Upper lobe of right lung (tissue), 1 donor: ENCODE measurements around the gene CCNO. TPM values are rescaled to one million over a fixed set of nuclear protein-coding genes. Genes with fewer than 3 reads are reported as not detected.

Experiments
- ATAC-seq: fragments of 200-7000 bp; cut with Tn5 transposase; one replicate; pipeline ENCODE4 v1.9.1; 2020; ENCODE audit warnings: mild to moderate bottlenecking, moderate library complexity
- DNase-seq: peaks from one replicate; pipeline ENCODE4 v3.0.0-alpha.2; 2020
- H3K27ac ChIP-seq: fragments of 200-600 bp; one replicate; pipeline ENCODE4 v1.8.0; 2022
- H3K27me3 ChIP-seq: fragments of 200-600 bp; one replicate; pipeline ENCODE4 v1.8.0; 2022; ENCODE audit warnings: mild to moderate bottlenecking
- H3K36me3 ChIP-seq: fragments of 200-600 bp; one replicate; pipeline ENCODE4 v1.8.0; 2022
- H3K4me1 ChIP-seq: fragments of 200-600 bp; one replicate; pipeline ENCODE4 v1.8.0; 2022
- H3K4me3 ChIP-seq: fragments of 200-600 bp; one replicate; pipeline ENCODE4 v1.8.0; 2022; ENCODE audit warnings: mild to moderate bottlenecking
- H3K9me3 ChIP-seq: fragments of 200-600 bp; one replicate; pipeline ENCODE4 v1.8.0; 2022
- CTCF ChIP-seq: fragments of 200-600 bp; IDR thresholded peaks from one replicate; pipeline ENCODE4 v1.8.0; 2022; ENCODE audit warnings: antibody characterized with exemption
- intact Hi-C: fragments of 100-400 bp; cut with DNase I; formaldehyde crosslinking; loops from one replicate; pipeline ENCODE4 v1.11.0; 2022
- total RNA-seq: library from RNA; stranded (reverse); fragmentation: NEBNext Ultra II Directional; extraction: Animal tissue kit (Norgen Biotek cat#: 25700); gene quantifications from one replicate; pipeline ENCODE4 v1.2.1, GENCODE V29; 2021
- donor health status: DM: no; HTN: yes; CAD: no; lungs with severe emphysema.

Gene CCNO
- total RNA-seq, 1 donor from 2014 or later = not detected

- intact Hi-C loops = no loop called here
- ATAC-seq = no peak
Measured at GRCh38 chr5:55250064-55250463, 16.7 kb upstream of the CCNO start.

GRCh38 chr5:55241746-55242145 is 8.3 kb upstream of the CCNO start:
- Histone ChIP-seq H3K27me3 (peaks cover 12% of the 10 kb centered on the region), H3K36me3 (no peaks in the 10 kb centered on the region), H3K4me1 (no peaks in the 10 kb centered on the region), H3K9me3 (no peaks in the 10 kb centered on the region), H3K27ac (no peak overlapping the region), H3K4me3 (no peak overlapping the region)
- intact Hi-C loops = no loop called here
- TF ChIP-seq CTCF = no peak
- ATAC-seq (peak; percentile 57), DNase-seq (no peak)

More at GRCh38 chr5:55250064-55250463, 16.7 kb upstream of the CCNO start:
- Histone ChIP-seq H3K27ac (no peak overlapping the region), H3K4me1 (no peaks in the 10 kb centered on the region), H3K27me3 (no peaks in the 10 kb centered on the region), H3K36me3 (peaks cover 11% of the 10 kb centered on the region), H3K4me3 (no peak overlapping the region), H3K9me3 (peaks cover 10% of the 10 kb centered on the region)
- TF ChIP-seq CTCF = no peak
- no peak for DNase-seq

GRCh38 chr5:55236800-55237199 is 3.4 kb upstream of the CCNO start:
- H3K27ac ChIP-seq = no peak overlapping the region
- no peaks in the 10 kb centered on the region for H3K9me3 ChIP-seq
- H3K27me3 ChIP-seq = peaks cover 62% of the 10 kb centered on the region
- no peak for TF ChIP-seq CTCF
- intact Hi-C loops = no loop called here
- ATAC-seq (no peak), DNase-seq (no peak)
- no peaks in the 10 kb centered on the region for H3K36me3 ChIP-seq
- H3K4me1 ChIP-seq = peaks cover 27% of the 10 kb centered on the region
- no peak overlapping the region for H3K4me3 ChIP-seq

- intact Hi-C loops = no loop called here
- Histone ChIP-seq H3K4me3 (peak overlapping the region; percentile 55), H3K4me1 (peaks cover 37% of the 10 kb centered on the region), H3K27me3 (peaks cover 88% of the 10 kb centered on the region), H3K27ac (no peak overlapping the region), H3K36me3 (no peaks in the 10 kb centered on the region), H3K9me3 (no peaks in the 10 kb centered on the region)
- DNase-seq (no peak), ATAC-seq (no peak)
- TF ChIP-seq CTCF = no peak
Measured at GRCh38 chr5:55234121-55234700, 803 bp upstream of the CCNO start.

- Histone ChIP-seq H3K4me1 (peaks cover 41% of the 10 kb centered on the region), H3K27me3 (peaks cover 97% of the 10 kb centered on the region), H3K36me3 (no peaks in the 10 kb centered on the region), H3K9me3 (no peaks in the 10 kb centered on the region), H3K27ac (no peak overlapping the region), H3K4me3 (peak overlapping the region; percentile 55)
- intact Hi-C loops = no loop called here
- DNase-seq = no peak
- ATAC-seq = peak; percentile 3
- TF ChIP-seq CTCF = no peak
Measured at GRCh38 chr5:55232271-55232984, 980 bp downstream of the CCNO start.
